WI38 (cell line): ENCODE data around the gene DGKD.

ENCODE experiments used
- H3K4me3 ChIP-seq: 2 replicates; pipeline ENCODE4 v1.5.1; 2011; ENCODE audit warnings: low read depth, mild to moderate bottlenecking, control low read depth, low read length
- CTCF ChIP-seq: IDR thresholded peaks from 2 replicates; pipeline ENCODE4 v1.5.1; 2012; ENCODE audit warnings: low read depth, mild to moderate bottlenecking, control low read depth, low read length

The DGKD gene

GRCh38 chr2:233463586-233463985 lies 109.3 kb downstream of the DGKD start:
- no peak for TF ChIP-seq CTCF
- no peak overlapping the region for H3K4me3 ChIP-seq

- no peak overlapping the region for H3K4me3 ChIP-seq
- no peak for TF ChIP-seq CTCF
These were observed 109.8 kb downstream of the DGKD start for GRCh38 chr2:233464056-233464455.

- TF ChIP-seq CTCF: no peak
These were observed 110.4 kb downstream of the DGKD start for GRCh38 chr2:233464531-233465240.

GRCh38 chr2:233466991-233467603 lies 112.8 kb downstream of the DGKD start:
- H3K4me3 ChIP-seq: no peak overlapping the region
- TF ChIP-seq CTCF: no peak

More at GRCh38 chr2:233464531-233465240, 110.4 kb downstream of the DGKD start:
- no peak overlapping the region for H3K4me3 ChIP-seq

GRCh38 chr2:233468047-233468740 lies 113.9 kb downstream of the DGKD start:
- no peak for TF ChIP-seq CTCF

GRCh38 chr2:233468741-233469110 lies 114.4 kb downstream of the DGKD start:
- H3K4me3 ChIP-seq: no peak overlapping the region
- no peak for TF ChIP-seq CTCF

More at GRCh38 chr2:233468047-233468740, 113.9 kb downstream of the DGKD start:
- H3K4me3 ChIP-seq: no peak overlapping the region
